ENCODE data around the gene TMPRSS3. TPM values are rescaled to one million over a fixed set of nuclear protein-coding genes. Genes with fewer than 3 reads are reported as not detected.
A peak's percentile ranks its signal among the peaks of the same experiment; 100 is the strongest.

The TMPRSS3 gene
- polyA plus RNA-seq, 2 of the 4 experiments (the other 2 are of a cell fraction): 0.10 to 0.12 TPM

DNA sequence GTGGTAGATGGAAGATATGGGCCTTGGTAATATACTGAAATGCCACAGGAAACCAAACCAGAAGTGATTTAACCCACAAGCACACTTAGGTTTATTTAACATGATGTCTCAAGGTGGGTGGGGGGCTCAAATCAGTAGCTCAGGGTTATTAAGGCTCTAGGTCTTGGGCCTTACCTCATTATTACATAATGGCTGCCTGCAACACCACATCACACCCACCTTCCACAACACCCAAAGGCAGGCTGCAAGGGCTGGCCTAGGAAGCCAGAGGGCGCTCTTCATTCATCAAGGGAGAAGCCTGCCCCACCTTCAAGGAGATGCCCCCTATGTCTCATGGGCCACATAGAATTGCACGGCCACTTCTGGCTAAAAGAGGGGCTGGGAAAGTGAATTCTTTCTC is 35.5 kb downstream of the TMPRSS3 start:
- no peak for FAIRE-seq
- ATAC-seq: no peak
- H3K27ac ChIP-seq: no peak overlapping the region
- no peaks in the 10 kb centered on the region for H3K9me3 ChIP-seq
- no peak overlapping the region for H3K4me3 ChIP-seq
- no peak for TF ChIP-seq EHMT2 (IDR thresholded peaks at IDR 0.05; ENCODE audit: low read depth)
- 0 out of 5 replicates have a peak, but pooled peaks of 1 of the 2 experiments have one; percentile 3 for TF ChIP-seq RAD21 (conservative IDR thresholded peaks at IDR 0.05 in 1 of 2, IDR thresholded peaks at IDR 0.05 in 1 of 2)
- peaks cover 4% of the 10 kb centered on the region; the same call in 1 of the 3 replicates for H3K4me1 ChIP-seq
- DNase-seq (ENCODE audit: low read depth in 1 of 2, low spot score in 1 of 2): peak in 1 of 2 experiments; percentile 11
- WGBS (ENCODE audit: missing lambda C conversion rate): 56% methylated on average over 2 of the region's 2 CpGs
- no peak overlapping the region for H3K4me2 ChIP-seq
- CTCF ChIA-PET: interaction anchor here (0.9 to 2.1 kb wide), 2 partner anchors 21 to 22 kb away, joined by 4 to 8 read pairs; no protein-coding TSS in a partner anchor
- POLR2A ChIA-PET: no interaction called here

- ChIA-PET CTCF (no interaction called here), POLR2A (no interaction called here)
- peaks cover 4% of the 10 kb centered on the region; the same call in 1 of the 3 replicates for H3K4me1 ChIP-seq
- FAIRE-seq (no peak), ATAC-seq (no peak), DNase-seq (ENCODE audit: low read depth in 1 of 2, low spot score in 1 of 2) (no peak)
- H3K9me3 ChIP-seq: no peaks in the 10 kb centered on the region
- TF ChIP-seq FOSB (CRISPR knock-in tag; IDR thresholded peaks at IDR 0.05): no peak
- no peak overlapping the region for H3K4me3 ChIP-seq
- no peak overlapping the region for H3K27ac ChIP-seq
- WGBS (ENCODE audit: missing lambda C conversion rate): 63% methylated on average over 12 of the region's 13 CpGs
- H3K4me2 ChIP-seq: no peak overlapping the region
Measured at GRCh38 chr21:42358937-42359336, 36.9 kb downstream of the TMPRSS3 start.

- ChIA-PET POLR2A (no interaction called here), CTCF (interaction anchor here (1.3 to 1.6 kb wide), 2 partner anchors 8 to 9 kb away, joined by 3 to 5 read pairs; partner anchors contain the start of gene TFF1)
- WGBS (ENCODE audit: missing lambda C conversion rate): 82% methylated on average over 12 of the region's 12 CpGs
Measured at GRCh38 chr21:42358261-42358660, 37.6 kb downstream of the TMPRSS3 start.

DNA sequence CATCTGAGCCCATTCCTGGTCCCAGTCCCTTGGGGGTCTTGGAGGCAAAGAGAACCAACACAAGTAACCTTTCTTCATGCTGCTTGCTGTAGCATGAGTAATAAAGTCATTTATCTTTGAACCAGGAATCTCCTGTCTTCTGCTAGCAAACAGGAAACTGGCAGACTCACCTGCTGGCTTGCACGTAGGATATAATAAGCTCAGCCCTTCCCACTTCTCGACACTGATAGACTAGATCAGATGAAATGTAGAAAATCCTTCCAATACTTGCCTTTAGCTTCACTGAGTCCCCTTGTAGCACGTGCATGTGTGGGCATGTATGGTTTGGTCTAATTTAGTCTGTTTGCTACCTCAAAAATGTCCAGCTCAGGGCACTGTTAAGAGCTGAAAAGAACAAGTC is 38.5 kb downstream of the TMPRSS3 start:
- no peaks in the 10 kb centered on the region for H3K4me1 ChIP-seq
- H3K27ac ChIP-seq: no peak overlapping the region
- POLR2A ChIA-PET: no interaction called here
- ATAC-seq: no peak
- CTCF ChIA-PET: interaction anchor here (1.3 to 1.6 kb wide), 2 partner anchors 9 kb away, joined by 3 to 5 read pairs; partner anchors contain the start of gene TFF1
- TF ChIP-seq, protein P1, sequence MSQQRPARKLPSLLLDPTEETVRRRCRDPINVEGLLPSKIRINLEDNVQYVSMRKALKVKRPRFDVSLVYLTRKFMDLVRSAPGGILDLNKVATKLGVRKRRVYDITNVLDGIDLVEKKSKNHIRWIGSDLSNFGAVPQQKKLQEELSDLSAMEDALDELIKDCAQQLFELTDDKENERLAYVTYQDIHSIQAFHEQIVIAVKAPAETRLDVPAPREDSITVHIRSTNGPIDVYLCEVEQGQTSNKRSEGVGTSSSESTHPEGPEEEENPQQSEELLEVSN (IDR thresholded peaks at IDR 0.05; ENCODE audit: borderline replicate concordance, low read depth): no peak
- TF ChIP-seq JUN (IDR thresholded peaks at IDR 0.05): no peak
- TF ChIP-seq KDM5A (IDR thresholded peaks at IDR 0.05): no peak
- TF ChIP-seq CBX2 (IDR thresholded peaks at IDR 0.05; ENCODE audit: borderline replicate concordance, low read depth): no peak
- no peak for TF ChIP-seq POLR2A (IDR thresholded peaks at IDR 0.05; ENCODE audit: low read length)
- TF ChIP-seq JUNB (IDR thresholded peaks at IDR 0.05): no peak
- TF ChIP-seq CTCF (IDR thresholded peaks at IDR 0.05): no peak
- no peak for TF ChIP-seq ESRRA (IDR thresholded peaks at IDR 0.05; ENCODE audit: borderline replicate concordance, low read length)
- TF ChIP-seq NFE2L2 (conservative IDR thresholded peaks at IDR 0.05; ENCODE audit: low read length): no peak
- TF ChIP-seq KDM1A (IDR thresholded peaks at IDR 0.05; ENCODE audit: low read depth): no peak
- no peak for TF ChIP-seq CEBPB (IDR thresholded peaks at IDR 0.05)
- no peak for TF ChIP-seq HOXB13 (CRISPR knock-in tag; IDR thresholded peaks at IDR 0.05; ENCODE audit: low read depth)
- no peak overlapping the region for H3K4me3 ChIP-seq
- 30% methylated on average over 3 of the region's 3 CpGs for WGBS (ENCODE audit: missing lambda C conversion rate)
- H3K4me2 ChIP-seq: no peak overlapping the region
- no peaks in the 10 kb centered on the region for H3K9me3 ChIP-seq
- DNase-seq (ENCODE audit: low read depth in 1 of 2, low spot score in 1 of 2): no peak
- FAIRE-seq: no peak

More at GRCh38 chr21:42358261-42358660, 37.6 kb downstream of the TMPRSS3 start:
- no peak for FAIRE-seq
- no peak overlapping the region for H3K4me2 ChIP-seq
- peaks cover 1% of the 10 kb centered on the region; the same call in 1 of the 3 replicates for H3K4me1 ChIP-seq
- TF ChIP-seq, protein P2, sequence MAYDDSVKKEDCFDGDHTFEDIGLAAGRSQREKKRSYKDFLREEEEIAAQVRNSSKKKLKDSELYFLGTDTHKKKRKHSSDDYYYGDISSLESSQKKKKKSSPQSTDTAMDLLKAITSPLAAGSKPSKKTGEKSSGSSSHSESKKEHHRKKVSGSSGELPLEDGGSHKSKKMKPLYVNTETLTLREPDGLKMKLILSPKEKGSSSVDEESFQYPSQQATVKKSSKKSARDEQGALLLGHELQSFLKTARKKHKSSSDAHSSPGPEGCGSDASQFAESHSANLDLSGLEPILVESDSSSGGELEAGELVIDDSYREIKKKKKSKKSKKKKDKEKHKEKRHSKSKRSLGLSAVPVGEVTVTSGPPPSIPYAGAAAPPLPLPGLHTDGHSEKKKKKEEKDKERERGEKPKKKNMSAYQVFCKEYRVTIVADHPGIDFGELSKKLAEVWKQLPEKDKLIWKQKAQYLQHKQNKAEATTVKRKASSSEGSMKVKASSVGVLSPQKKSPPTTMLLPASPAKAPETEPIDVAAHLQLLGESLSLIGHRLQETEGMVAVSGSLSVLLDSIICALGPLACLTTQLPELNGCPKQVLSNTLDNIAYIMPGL (CRISPR knock-in tag; IDR thresholded peaks at IDR 0.05; ENCODE audit: borderline replicate concordance): no peak
- TF ChIP-seq ESRRA (IDR thresholded peaks at IDR 0.05; ENCODE audit: borderline replicate concordance, low read length) (no peak), MYC (IDR thresholded peaks at IDR 0.05; ENCODE audit: borderline replicate concordance, low read length) (no peak), HOXB5 (CRISPR knock-in tag; IDR thresholded peaks at IDR 0.05) (no peak), ELK1 (IDR thresholded peaks at IDR 0.05; ENCODE audit: low read depth, low read length) (no peak), SREBF2 (IDR thresholded peaks at IDR 0.05) (no peak), RFX5 (IDR thresholded peaks at IDR 0.05) (no peak), CEBPB (IDR thresholded peaks at IDR 0.05) (no peak), MAX (IDR thresholded peaks at IDR 0.05) (no peak), RNF2 (IDR thresholded peaks at IDR 0.05; ENCODE audit: borderline replicate concordance, low read depth) (no peak), CHD4 (IDR thresholded peaks at IDR 0.05; ENCODE audit: borderline replicate concordance) (no peak), HDAC2 (IDR thresholded peaks at IDR 0.05) (no peak), TP53 (CRISPR knock-in tag; IDR thresholded peaks at IDR 0.05) (no peak), ZSCAN20 (CRISPR knock-in tag; IDR thresholded peaks at IDR 0.05) (no peak)
- TF ChIP-seq, protein P1 (IDR thresholded peaks at IDR 0.05; ENCODE audit: borderline replicate concordance, low read depth): no peak
- no peaks in the 10 kb centered on the region for H3K9me3 ChIP-seq
- no peak overlapping the region for H3K4me3 ChIP-seq
- no peak overlapping the region for H3K27ac ChIP-seq
- no peak for DNase-seq (ENCODE audit: low read depth in 1 of 2, low spot score in 1 of 2)
- ATAC-seq: no peak
